Measurements from ENCODE around the gene TNFRSF1A. TPM values are rescaled to one million over a fixed set of nuclear protein-coding genes. Genes with fewer than 3 reads are reported as not detected.

Gene TNFRSF1A
- total and polyA plus RNA-seq, 9 of the 15 experiments (the other 6 are each of a cell fraction or from before 2014, with no cell fraction given): 0.76 to 43.5 (median 30.0) TPM

- TF ChIP-seq ARID4B (CRISPR knock-in tag; IDR thresholded peaks at IDR 0.05) (peak; percentile 39; the same call in 1 of the 2 replicates), CUX1 (CRISPR knock-in tag; IDR thresholded peaks at IDR 0.05) (no peak), ETV5 (CRISPR knock-in tag; IDR thresholded peaks at IDR 0.05; ENCODE audit: low read depth) (0 out of 2 replicates have a peak, but pooled peaks have one; percentile 57), XRCC5 (IDR thresholded peaks at IDR 0.05; ENCODE audit: low read depth, low read length) (no peak), IRF2 (CRISPR knock-in tag; IDR thresholded peaks at IDR 0.05) (no peak), HDAC1 (IDR thresholded peaks at IDR 0.05) (peak in 1 of 2 experiments; percentile 25; a peak in 1 of 4 replicates), HMGXB4 (CRISPR knock-in tag; IDR thresholded peaks at IDR 0.05) (no peak), ASH1L (IDR thresholded peaks at IDR 0.05; ENCODE audit: borderline replicate concordance, low read depth, partially characterized antibody) (no peak), KLF16 (IDR thresholded peaks at IDR 0.05) (no peak), PTTG1 (tag; IDR thresholded peaks at IDR 0.05; ENCODE audit: low read depth) (no peak), EGR1 (conservative IDR thresholded peaks at IDR 0.05) (peak; percentile 90), BACH1 (tag; IDR thresholded peaks at IDR 0.05) (no peak), ZFX (CRISPR knock-in tag; IDR thresholded peaks at IDR 0.05) (peak; percentile 92), EP400 (IDR thresholded peaks at IDR 0.05) (peak; percentile 61; the same call in 1 of the 2 replicates), SUPT5H (IDR thresholded peaks at IDR 0.05) (peak; percentile 77), SMAD3 (CRISPR knock-in tag; conservative IDR thresholded peaks at IDR 0.05) (no peak)
Measured at GRCh38 chr12:6341417-6342139, at the start of gene TNFRSF1A (continued).

Data from K562 (cell line).